Liver (tissue), 9 donors: ENCODE measurements around the gene GAD2. TPM values are rescaled to one million over a fixed set of nuclear protein-coding genes. Genes with fewer than 3 reads are reported as not detected.

Source experiments
- DNase-seq: peaks from one replicate; pipeline ENCODE4 v3.0.0-alpha.2; 2017; ENCODE audit warnings: low spot score
- H3K27ac ChIP-seq, 2 donors: one replicate each; pipeline ENCODE4 v1.7.0; 2013; ENCODE audit warnings: inconsistent platforms in 2 of 2, low read length in 2 of 2, control low read depth in 1 of 2, low read depth in 1 of 2, mild to moderate bottlenecking in 1 of 2
- H3K27me3 ChIP-seq, 4 donors: one replicate each; pipeline versions ENCODE4 v1.6.1 to v1.7.0; 2013; ENCODE audit warnings: low read length in 3 of 4, inconsistent platforms in 1 of 4, mild to moderate bottlenecking in 1 of 4, moderate library complexity in 1 of 4; ENCODE audit not compliant: control insufficient read depth in 4 of 4, insufficient read depth in 4 of 4
- H3K36me3 ChIP-seq, 4 donors: one replicate each; pipeline versions ENCODE4 v1.6.1 to v1.7.0; 2013; ENCODE audit warnings: low read length in 3 of 4, mild to moderate bottlenecking in 3 of 4, low read depth in 1 of 4, moderate library complexity in 1 of 4; ENCODE audit not compliant: control insufficient read depth in 4 of 4, insufficient read depth in 3 of 4
- H3K4me1 ChIP-seq, 4 donors: one replicate each; pipeline versions ENCODE4 v1.6.1 to v1.7.0; 2013; ENCODE audit warnings: low read length in 3 of 4, mild to moderate bottlenecking in 3 of 4, moderate library complexity in 1 of 4; ENCODE audit not compliant: control insufficient read depth in 4 of 4, insufficient read depth in 4 of 4
- H3K4me3 ChIP-seq, 3 donors: one replicate each; pipeline versions ENCODE4 v1.6.1 to v1.7.0; 2013; ENCODE audit warnings: low read length in 3 of 3, control low read depth in 1 of 3, low read depth in 1 of 3, mild to moderate bottlenecking in 1 of 3
- H3K9ac ChIP-seq, 2 donors: one replicate each; pipeline ENCODE4 v1.7.0; 2013; ENCODE audit warnings: low read length in 2 of 2, mild to moderate bottlenecking in 2 of 2, moderate library complexity in 2 of 2, control low read depth in 1 of 2, low read depth in 1 of 2
- H3K9me3 ChIP-seq, 4 donors: one replicate each; pipeline versions ENCODE4 v1.6.1 to v1.7.0; 2013; ENCODE audit warnings: low read length in 3 of 4; ENCODE audit not compliant: control insufficient read depth in 4 of 4
- FOXA1 ChIP-seq: IDR thresholded peaks from 2 replicates; pipeline ENCODE4 v1.6.1; 2016; ENCODE audit warnings: antibody characterized with exemption
- FOXA2 ChIP-seq: IDR thresholded peaks from 2 replicates; pipeline ENCODE4 v1.6.1; 2016; ENCODE audit warnings: antibody characterized with exemption
- HNF4G ChIP-seq: IDR thresholded peaks from 2 replicates; pipeline ENCODE4 v1.6.1; 2016; ENCODE audit warnings: antibody characterized with exemption
- JUND ChIP-seq, 2 donors: IDR thresholded peaks; 2 replicates each; pipeline ENCODE4 v1.6.1; 2016; ENCODE audit warnings: antibody characterized with exemption in 2 of 2
- RAD21 ChIP-seq, 2 donors: IDR thresholded peaks; 2 replicates each; pipeline ENCODE4 v1.6.1; 2016; ENCODE audit warnings: antibody characterized with exemption in 2 of 2, mild to moderate bottlenecking in 2 of 2
- SP1 ChIP-seq: IDR thresholded peaks from 2 replicates; pipeline ENCODE4 v1.6.1; 2018; ENCODE audit warnings: antibody characterized with exemption, mild to moderate bottlenecking
- YY1 ChIP-seq: IDR thresholded peaks from 2 replicates; pipeline ENCODE4 v1.6.1; 2016; ENCODE audit warnings: antibody characterized with exemption, mild to moderate bottlenecking
- WGBS: extraction: QIAGEN DNeasy Blood & Tissue Kit; methylation state at CpG from one replicate; pipeline ENCODE4 v1.1.7; 2013; 5-methylcytosine and 5-hydroxymethylcytosine counted together
- polyA plus RNA-seq, 2 donors: library from polyadenylated mRNA; stranded (reverse) in 1 of 2; unstranded in 1 of 2; fragments of 200-250 nt in 1 of 2; fragments of >200 nt in 1 of 2; fragmentation: Nextera tagmentation in 1 of 2; extraction: Ambion mirVana in 1 of 2; gene quantifications; one replicate each; pipeline versions ENCODE4 v1.2.1 to v1.2.3, GENCODE V29; 2013 to 2015
- total RNA-seq, 2 donors: library from RNA; depleted of rRNA; stranded (reverse); fragments of >200 nt; gene quantifications; one replicate each; pipeline ENCODE4 v1.2.3, GENCODE V29; 2014
- TF ChIP-seq, protein P1 (sequence below): IDR thresholded peaks from 2 replicates; pipeline ENCODE4 v1.6.1; 2016; ENCODE audit warnings: antibody characterized with exemption
- TF ChIP-seq, protein P2 (sequence below): fragments of 150-350 bp; IDR thresholded peaks from 2 replicates; pipeline ENCODE4 v1.5.1; 2017; ENCODE audit warnings: improper control_type of control experiment, low read depth, low read length; ENCODE audit not compliant: missing input control
- TF ChIP-seq, protein P3 (sequence below): IDR thresholded peaks from 2 replicates; pipeline ENCODE4 v1.6.1; 2016; ENCODE audit warnings: antibody characterized with exemption
- TF ChIP-seq, protein P4 (sequence below): IDR thresholded peaks from 2 replicates; pipeline ENCODE4 v1.6.1; 2016; ENCODE audit warnings: antibody characterized with exemption, mild to moderate bottlenecking
- donor health status: healthy.
- donor health status: healthy.
- donor health status: healthy.
- donor health status: healthy.
- donor health status: healthy.

The GAD2 gene
- total and polyA plus RNA-seq, 4 donors, result not detected

DNA sequence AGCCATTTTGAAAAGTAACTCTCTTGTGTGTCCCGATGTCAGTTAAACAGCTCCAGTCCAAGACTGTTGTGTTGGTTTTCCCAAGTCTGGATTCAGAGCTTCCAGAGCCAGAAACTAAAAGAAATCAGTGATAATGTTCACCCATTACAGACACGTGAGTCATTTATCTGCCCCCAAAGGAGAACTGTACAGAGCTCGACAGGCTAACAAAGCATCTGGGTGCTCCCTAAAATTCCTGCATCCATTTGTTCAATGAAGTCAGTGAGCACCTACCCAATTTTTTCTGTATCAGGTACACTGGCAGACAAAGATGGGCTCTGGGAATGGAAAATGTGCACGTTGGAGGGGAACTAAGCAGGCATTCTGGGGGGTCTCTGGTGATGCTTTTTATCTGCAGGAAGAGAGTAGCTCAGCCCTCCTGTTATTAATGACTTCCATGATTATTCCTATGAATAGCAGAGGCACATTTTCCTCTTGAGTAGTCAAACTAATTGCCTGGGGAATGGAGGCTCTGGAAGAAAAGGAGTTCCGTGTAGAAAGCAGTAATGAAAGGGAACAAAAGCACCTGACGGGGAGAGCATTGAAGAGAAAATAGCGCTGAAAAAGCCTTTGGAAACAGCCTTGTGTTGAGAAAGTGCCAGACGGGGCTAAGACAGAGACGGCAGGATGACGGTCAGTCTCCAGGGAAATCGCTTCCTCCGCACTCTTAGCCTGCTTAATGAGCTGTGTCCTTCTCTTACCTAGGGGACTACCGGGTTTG is 75.3 kb downstream of the GAD2 start:
- TF ChIP-seq YY1, result no peak
- TF ChIP-seq, protein P1, sequence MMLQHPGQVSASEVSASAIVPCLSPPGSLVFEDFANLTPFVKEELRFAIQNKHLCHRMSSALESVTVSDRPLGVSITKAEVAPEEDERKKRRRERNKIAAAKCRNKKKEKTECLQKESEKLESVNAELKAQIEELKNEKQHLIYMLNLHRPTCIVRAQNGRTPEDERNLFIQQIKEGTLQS, result no peak
- TF ChIP-seq SP1, result no peak
- TF ChIP-seq HNF4G, result no peak
- TF ChIP-seq FOXA1, result no peak
- no peaks in the 10 kb centered on the region for H3K36me3 ChIP-seq
- no peak overlapping the region for H3K4me3 ChIP-seq
- no peak overlapping the region for H3K9ac ChIP-seq
- no peaks in the 10 kb centered on the region for H3K4me1 ChIP-seq
- DNase-seq, result no peak
- H3K27ac ChIP-seq, result no peak overlapping the region
- 68% methylated on average over 13 of the region's 13 CpGs for WGBS
- peaks cover 0 to 3% (median under 1%) of the 10 kb centered on the region in 4 donors for H3K9me3 ChIP-seq
- H3K27me3 ChIP-seq, result no peaks in the 10 kb centered on the region

DNA sequence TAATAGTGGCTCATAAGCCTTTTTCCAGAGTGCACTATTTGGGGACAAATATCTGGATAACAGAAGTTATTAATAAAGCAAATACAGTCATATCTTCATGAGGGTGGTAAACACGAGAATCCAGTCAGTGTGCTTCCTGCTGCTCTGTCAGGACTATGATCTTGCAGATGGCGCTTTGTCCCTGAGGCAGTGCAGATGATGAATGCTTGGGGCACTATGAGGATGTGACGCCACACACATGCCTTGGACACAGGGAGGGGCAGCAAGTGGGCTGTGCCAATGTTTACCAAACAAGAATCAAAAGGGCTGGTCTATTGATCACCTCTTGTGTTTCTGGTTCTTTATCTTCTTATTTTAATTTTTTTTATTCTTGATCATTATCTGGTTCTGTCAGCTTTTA is 79.8 kb downstream of the GAD2 start:
- TF ChIP-seq FOXA2, result no peak
- TF ChIP-seq, protein P2, sequence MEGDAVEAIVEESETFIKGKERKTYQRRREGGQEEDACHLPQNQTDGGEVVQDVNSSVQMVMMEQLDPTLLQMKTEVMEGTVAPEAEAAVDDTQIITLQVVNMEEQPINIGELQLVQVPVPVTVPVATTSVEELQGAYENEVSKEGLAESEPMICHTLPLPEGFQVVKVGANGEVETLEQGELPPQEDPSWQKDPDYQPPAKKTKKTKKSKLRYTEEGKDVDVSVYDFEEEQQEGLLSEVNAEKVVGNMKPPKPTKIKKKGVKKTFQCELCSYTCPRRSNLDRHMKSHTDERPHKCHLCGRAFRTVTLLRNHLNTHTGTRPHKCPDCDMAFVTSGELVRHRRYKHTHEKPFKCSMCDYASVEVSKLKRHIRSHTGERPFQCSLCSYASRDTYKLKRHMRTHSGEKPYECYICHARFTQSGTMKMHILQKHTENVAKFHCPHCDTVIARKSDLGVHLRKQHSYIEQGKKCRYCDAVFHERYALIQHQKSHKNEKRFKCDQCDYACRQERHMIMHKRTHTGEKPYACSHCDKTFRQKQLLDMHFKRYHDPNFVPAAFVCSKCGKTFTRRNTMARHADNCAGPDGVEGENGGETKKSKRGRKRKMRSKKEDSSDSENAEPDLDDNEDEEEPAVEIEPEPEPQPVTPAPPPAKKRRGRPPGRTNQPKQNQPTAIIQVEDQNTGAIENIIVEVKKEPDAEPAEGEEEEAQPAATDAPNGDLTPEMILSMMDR, result no peak
- TF ChIP-seq, protein P3, sequence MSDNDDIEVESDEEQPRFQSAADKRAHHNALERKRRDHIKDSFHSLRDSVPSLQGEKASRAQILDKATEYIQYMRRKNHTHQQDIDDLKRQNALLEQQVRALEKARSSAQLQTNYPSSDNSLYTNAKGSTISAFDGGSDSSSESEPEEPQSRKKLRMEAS, result no peak
- TF ChIP-seq, protein P4, sequence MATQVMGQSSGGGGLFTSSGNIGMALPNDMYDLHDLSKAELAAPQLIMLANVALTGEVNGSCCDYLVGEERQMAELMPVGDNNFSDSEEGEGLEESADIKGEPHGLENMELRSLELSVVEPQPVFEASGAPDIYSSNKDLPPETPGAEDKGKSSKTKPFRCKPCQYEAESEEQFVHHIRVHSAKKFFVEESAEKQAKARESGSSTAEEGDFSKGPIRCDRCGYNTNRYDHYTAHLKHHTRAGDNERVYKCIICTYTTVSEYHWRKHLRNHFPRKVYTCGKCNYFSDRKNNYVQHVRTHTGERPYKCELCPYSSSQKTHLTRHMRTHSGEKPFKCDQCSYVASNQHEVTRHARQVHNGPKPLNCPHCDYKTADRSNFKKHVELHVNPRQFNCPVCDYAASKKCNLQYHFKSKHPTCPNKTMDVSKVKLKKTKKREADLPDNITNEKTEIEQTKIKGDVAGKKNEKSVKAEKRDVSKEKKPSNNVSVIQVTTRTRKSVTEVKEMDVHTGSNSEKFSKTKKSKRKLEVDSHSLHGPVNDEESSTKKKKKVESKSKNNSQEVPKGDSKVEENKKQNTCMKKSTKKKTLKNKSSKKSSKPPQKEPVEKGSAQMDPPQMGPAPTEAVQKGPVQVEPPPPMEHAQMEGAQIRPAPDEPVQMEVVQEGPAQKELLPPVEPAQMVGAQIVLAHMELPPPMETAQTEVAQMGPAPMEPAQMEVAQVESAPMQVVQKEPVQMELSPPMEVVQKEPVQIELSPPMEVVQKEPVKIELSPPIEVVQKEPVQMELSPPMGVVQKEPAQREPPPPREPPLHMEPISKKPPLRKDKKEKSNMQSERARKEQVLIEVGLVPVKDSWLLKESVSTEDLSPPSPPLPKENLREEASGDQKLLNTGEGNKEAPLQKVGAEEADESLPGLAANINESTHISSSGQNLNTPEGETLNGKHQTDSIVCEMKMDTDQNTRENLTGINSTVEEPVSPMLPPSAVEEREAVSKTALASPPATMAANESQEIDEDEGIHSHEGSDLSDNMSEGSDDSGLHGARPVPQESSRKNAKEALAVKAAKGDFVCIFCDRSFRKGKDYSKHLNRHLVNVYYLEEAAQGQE, result no peak
- TF ChIP-seq RAD21 (IDR thresholded peaks at IDR 0.05), result no peak
- DNase-seq, result no peak
- no peak overlapping the region for H3K4me3 ChIP-seq
- H3K9ac ChIP-seq, result no peak overlapping the region
- peaks cover 0 to 3% (median under 1%) of the 10 kb centered on the region in 4 donors for H3K9me3 ChIP-seq
- H3K27ac ChIP-seq, result no peak overlapping the region
- no peaks in the 10 kb centered on the region for H3K4me1 ChIP-seq
- WGBS, result 76% methylated on average over 3 of the region's 3 CpGs
- H3K27me3 ChIP-seq, result no peaks in the 10 kb centered on the region
- no peaks in the 10 kb centered on the region for H3K36me3 ChIP-seq

DNA sequence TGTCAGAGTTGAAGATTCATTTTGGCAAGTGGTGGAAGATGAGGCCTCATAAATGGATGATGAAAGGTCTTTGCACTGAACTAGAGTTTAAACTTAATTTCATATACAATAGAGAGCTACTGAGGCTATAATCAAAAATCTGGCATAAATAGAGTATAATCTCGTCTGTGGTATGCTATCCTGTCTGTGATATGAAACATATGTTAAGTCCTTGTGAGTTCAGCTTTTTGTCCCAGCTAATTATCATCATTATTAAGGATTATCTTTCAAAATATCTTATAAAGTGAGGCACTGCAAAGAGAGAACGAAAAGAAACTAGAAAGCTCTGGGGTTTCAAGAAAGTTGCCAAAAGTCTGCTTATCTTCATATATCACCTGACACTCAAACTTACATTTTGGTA is 83.4 kb downstream of the GAD2 start:
- Histone ChIP-seq H3K4me1 (no peaks in the 10 kb centered on the region), H3K27ac (no peak overlapping the region), H3K9me3 (peaks cover 0 to 1% (median 0%) of the 10 kb centered on the region in 4 donors), H3K27me3 (no peaks in the 10 kb centered on the region), H3K4me3 (no peak overlapping the region), H3K36me3 (no peaks in the 10 kb centered on the region), H3K9ac (no peak overlapping the region)
- TF ChIP-seq JUND (IDR thresholded peaks at IDR 0.05), result no peak
- no peak for TF ChIP-seq YY1
- TF ChIP-seq SP1, result no peak
- TF ChIP-seq HNF4G, result no peak
- no peak for DNase-seq
- WGBS, result 59% methylated on average over 2 of the region's 2 CpGs
